Gastroesophageal sphincter (tissue), 4 donors: ENCODE measurements around the gene OPN1MW3. TPM values are rescaled to one million over a fixed set of nuclear protein-coding genes. Genes with fewer than 3 reads are reported as not detected.

Experiments used
- ATAC-seq: fragments of 150-250 bp; one replicate; pipeline ENCODE4 v1.9.1; 2016; ENCODE audit warnings: mild to moderate bottlenecking, moderate library complexity
- H3K27ac ChIP-seq, 4 donors: fragments of 200-600 bp; sonication (generic) in 3 of 4; 1 replicate in 3 of 4; 2 replicates in 1 of 4; pipeline ENCODE4 v1.5.1; 2016 to 2019
- H3K27me3 ChIP-seq: fragments of 200-600 bp; sonication (generic); one replicate; pipeline ENCODE4 v1.5.1; 2019
- H3K36me3 ChIP-seq, 2 donors: fragments of 200-600 bp; sonication (generic); one replicate each; pipeline ENCODE4 v1.5.1; 2019; ENCODE audit warnings: control low read depth in 1 of 2
- H3K4me1 ChIP-seq, 3 donors: fragments of 200-600 bp; sonication (generic); 1 replicate in 2 of 3; 2 replicates in 1 of 3; pipeline ENCODE4 v1.5.1; 2016 to 2019; ENCODE audit warnings: control low read depth in 2 of 3
- H3K4me3 ChIP-seq, 2 donors: fragments of 200-600 bp; sonication (generic); one replicate each; pipeline ENCODE4 v1.5.1; 2019; ENCODE audit warnings: mild to moderate bottlenecking in 1 of 2, moderate library complexity in 1 of 2
- H3K9me3 ChIP-seq, 3 donors: fragments of 200-600 bp; sonication (generic); one replicate each; pipeline ENCODE4 v1.5.1; 2017 to 2019; ENCODE audit warnings: control low read depth in 2 of 3
- EP300 ChIP-seq: sonication (generic); formaldehyde crosslinking; IDR thresholded peaks from one replicate; pipeline ENCODE4 v1.6.1; 2017; ENCODE audit warnings: antibody characterized with exemption, mild to moderate bottlenecking
- POLR2A ChIP-seq, 2 donors: fragments of 450-650 bp; IDR thresholded peaks; one replicate each; pipeline ENCODE4 v1.6.1; 2017; ENCODE audit warnings: antibody characterized with exemption in 2 of 2, mild to moderate bottlenecking in 2 of 2, moderate library complexity in 1 of 2
- POLR2AphosphoS5 ChIP-seq: sonication (generic); formaldehyde crosslinking; IDR thresholded peaks from one replicate; pipeline ENCODE4 v1.6.1; 2017; ENCODE audit warnings: antibody characterized with exemption
- WGBS, 2 donors: methylation state at CpG; one replicate each; pipeline ENCODE4 v1.1.5; 2018; ENCODE audit warnings: low coverage in 1 of 2; 5-methylcytosine and 5-hydroxymethylcytosine counted together
- total RNA-seq, 4 donors: library from RNA; depleted of rRNA; stranded (reverse); fragments of >200 nt; gene quantifications; one replicate each; pipeline ENCODE4 v1.1.0, GENCODE V29; 2016
- TF ChIP-seq, protein P1 (sequence below), 4 experiments: fragments of 200-600 bp in 2 of 4; fragments of 450-650 bp in 2 of 4; sonication (generic) in 1 of 4; IDR thresholded peaks; one replicate each; pipeline ENCODE4 v1.5.1; 2017 to 2019; ENCODE audit warnings: antibody characterized with exemption in 4 of 4, mild to moderate bottlenecking in 2 of 4, moderate library complexity in 2 of 4

OPN1MW3 gene
- total RNA-seq, 4 donors from 2014 or later: not detected

DNA sequence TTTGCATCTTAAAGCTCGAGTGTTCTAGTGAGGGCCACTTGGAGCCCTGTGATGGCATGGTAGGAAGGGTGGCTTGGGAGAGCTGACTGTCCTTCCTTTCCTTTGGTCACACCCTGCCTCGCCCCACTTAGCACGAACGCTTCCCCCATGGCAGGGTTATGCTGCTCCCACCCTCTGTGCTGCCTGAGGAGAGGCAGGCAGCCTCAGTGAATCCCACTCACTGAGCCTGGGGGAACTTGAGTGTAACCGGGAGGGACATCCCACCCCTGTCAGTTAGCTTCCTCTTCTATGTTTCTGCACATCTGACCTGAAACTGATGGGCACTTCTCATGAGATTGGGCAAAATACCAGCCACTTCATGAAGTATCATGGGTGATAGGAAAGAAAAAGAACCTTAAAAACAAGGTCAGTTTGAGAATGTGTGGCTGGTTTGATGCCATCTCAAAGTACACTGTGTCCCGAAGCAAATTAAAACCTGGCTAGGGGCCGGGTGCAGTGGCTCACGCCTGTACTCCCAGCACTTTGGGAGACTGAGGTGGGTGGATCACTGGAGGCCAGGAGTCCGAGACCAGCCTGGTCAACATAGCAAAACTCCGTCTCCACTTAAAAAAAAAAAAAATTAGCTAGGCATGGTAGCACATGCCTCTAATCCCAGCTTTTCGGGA, 48.3 kb downstream of the OPN1MW3 start:
- Histone ChIP-seq H3K9me3 (no peaks in the 10 kb centered on the region), H3K4me1 (no peaks in the 10 kb centered on the region), H3K36me3 (no peaks in the 10 kb centered on the region), H3K27ac (no peak overlapping the region), H3K4me3 (no peak overlapping the region), H3K27me3 (no peaks in the 10 kb centered on the region)
- WGBS, 2 donors: 40 to 84% methylated on average over 1 to 6 of the region's 11 CpGs
- no peak for TF ChIP-seq POLR2AphosphoS5
- TF ChIP-seq POLR2A (IDR thresholded peaks at IDR 0.05): no peak
- no peak for TF ChIP-seq EP300
- TF ChIP-seq, protein P1, sequence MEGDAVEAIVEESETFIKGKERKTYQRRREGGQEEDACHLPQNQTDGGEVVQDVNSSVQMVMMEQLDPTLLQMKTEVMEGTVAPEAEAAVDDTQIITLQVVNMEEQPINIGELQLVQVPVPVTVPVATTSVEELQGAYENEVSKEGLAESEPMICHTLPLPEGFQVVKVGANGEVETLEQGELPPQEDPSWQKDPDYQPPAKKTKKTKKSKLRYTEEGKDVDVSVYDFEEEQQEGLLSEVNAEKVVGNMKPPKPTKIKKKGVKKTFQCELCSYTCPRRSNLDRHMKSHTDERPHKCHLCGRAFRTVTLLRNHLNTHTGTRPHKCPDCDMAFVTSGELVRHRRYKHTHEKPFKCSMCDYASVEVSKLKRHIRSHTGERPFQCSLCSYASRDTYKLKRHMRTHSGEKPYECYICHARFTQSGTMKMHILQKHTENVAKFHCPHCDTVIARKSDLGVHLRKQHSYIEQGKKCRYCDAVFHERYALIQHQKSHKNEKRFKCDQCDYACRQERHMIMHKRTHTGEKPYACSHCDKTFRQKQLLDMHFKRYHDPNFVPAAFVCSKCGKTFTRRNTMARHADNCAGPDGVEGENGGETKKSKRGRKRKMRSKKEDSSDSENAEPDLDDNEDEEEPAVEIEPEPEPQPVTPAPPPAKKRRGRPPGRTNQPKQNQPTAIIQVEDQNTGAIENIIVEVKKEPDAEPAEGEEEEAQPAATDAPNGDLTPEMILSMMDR (IDR thresholded peaks at IDR 0.05): no peak
- ATAC-seq: no peak

DNA sequence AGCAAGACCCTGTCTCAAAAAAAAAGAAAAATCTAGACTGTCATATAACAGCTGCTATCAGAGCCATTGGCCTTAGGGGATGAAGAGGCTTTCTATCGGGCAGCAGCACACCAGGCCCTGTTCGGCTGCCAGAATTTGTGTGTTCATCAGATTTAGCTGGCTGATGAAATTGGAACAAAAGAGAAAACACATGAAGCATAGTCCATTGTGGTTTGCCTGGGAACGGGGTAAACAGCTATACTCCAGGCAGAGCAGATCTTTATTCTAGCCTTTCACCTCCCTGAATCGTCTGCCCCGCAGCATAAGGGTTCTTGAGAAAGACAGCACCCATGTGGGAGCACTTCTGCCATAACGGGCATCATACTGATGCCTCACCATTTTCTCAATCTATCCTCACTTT, 49.8 kb downstream of the OPN1MW3 start:
- TF ChIP-seq, protein P1 (IDR thresholded peaks at IDR 0.05): no peak
- TF ChIP-seq POLR2A (IDR thresholded peaks at IDR 0.05) (no peak), POLR2AphosphoS5 (no peak), EP300 (no peak)
- Histone ChIP-seq H3K36me3 (no peaks in the 10 kb centered on the region), H3K9me3 (no peaks in the 10 kb centered on the region), H3K4me3 (no peak overlapping the region), H3K4me1 (no peaks in the 10 kb centered on the region), H3K27ac (no peak overlapping the region), H3K27me3 (no peaks in the 10 kb centered on the region)
- ATAC-seq: no peak
- WGBS, 2 donors: 60 to 87% methylated on average over 1 to 5 of the region's 6 CpGs

DNA sequence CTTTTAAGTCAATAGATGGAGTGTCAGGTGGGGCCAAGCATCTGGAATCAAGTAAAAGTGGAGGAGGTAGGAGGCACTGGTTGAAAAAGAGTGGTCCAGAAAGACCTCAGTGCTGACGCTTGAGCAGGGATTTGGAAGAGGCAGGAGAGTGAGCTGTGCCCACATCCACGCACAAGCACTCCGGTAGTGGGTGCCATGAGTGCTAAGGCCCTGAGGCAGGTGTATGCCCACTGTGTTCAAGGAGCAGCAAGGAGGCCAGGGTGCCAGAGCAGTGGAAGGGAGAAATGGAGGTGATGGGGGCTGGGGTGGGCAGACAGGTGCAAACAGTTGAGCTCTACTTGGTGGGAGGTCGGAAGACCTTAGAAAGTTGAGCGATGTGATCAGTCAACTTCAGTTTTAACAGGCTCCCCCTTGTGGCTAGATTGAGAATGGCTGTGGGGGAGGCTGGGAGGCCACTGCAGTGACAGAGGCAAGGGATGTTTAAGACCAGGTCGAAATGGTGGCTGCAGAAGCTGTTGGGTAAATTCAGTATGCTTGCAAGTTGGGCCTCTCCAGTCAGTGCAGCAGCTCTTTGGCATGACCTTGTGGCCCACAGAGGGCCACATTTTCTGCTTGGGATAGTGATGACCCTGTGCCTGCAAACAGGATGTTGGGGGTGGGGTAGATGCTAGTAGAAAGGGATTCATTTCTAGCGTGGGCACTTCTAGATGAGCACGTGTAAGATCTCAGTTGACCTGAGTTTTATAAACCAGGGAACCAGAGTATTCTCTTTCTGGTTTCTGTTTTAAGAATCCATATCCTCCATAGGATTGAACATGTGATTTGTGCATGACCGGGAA, 50.9 kb downstream of the OPN1MW3 start:
- 53 to 60% methylated on average over 7 to 8 of the region's 9 CpGs for WGBS, 2 donors
- TF ChIP-seq POLR2A (IDR thresholded peaks at IDR 0.05) (no peak), POLR2AphosphoS5 (no peak), EP300 (no peak)
- TF ChIP-seq, protein P1 (IDR thresholded peaks at IDR 0.05): peak; percentile 33 to 77 (median 58)
- Histone ChIP-seq H3K27ac (no peak overlapping the region), H3K9me3 (no peaks in the 10 kb centered on the region), H3K27me3 (no peaks in the 10 kb centered on the region), H3K36me3 (no peaks in the 10 kb centered on the region), H3K4me3 (no peak overlapping the region), H3K4me1 (no peaks in the 10 kb centered on the region)
- no peak for ATAC-seq

DNA sequence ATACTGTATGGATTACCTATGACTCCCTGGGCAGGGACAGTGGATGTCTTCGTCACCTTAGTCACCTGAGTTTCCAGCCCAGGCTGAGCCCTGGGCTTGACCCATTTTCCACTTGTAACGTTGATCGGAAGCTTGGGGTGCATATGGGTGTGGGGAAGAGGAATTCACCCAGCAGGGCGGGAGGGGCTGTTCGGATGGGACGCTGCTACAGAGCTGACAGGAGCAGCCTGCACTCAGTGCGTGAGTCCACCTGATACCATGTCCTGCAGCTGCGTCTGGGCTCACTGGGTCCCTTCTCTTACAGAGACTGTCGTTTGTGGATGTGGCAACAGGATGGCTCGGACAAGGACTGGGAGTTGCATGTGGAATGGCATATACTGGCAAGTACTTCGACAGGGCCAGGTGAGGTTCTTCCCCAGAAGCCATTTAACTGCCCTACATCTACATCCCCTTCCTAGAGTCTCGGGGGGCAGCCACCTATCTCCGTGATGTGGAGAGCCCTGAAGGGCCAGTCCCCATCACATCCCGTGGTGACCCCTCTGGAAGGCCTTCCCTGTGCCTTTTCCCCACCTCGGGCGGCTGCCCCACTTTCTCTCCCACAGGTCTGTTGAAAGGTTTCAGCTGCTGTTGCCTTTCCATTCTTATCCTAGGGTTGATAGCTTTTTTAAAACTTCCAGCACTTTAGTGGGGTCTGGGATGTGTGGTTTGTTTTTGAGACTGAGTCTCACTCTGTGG, 51.8 kb downstream of the OPN1MW3 start:
- H3K27me3 ChIP-seq: no peaks in the 10 kb centered on the region
- WGBS, 2 donors: 89% methylated on average over 9 of the region's 16 CpGs; no CpG with 5 or more reads in 1 of the 2 donors
- ATAC-seq: no peak
- no peak for TF ChIP-seq EP300
- TF ChIP-seq, protein P1 (IDR thresholded peaks at IDR 0.05): no peak
- H3K27ac ChIP-seq: no peak overlapping the region
- H3K36me3 ChIP-seq: no peaks in the 10 kb centered on the region
- H3K4me3 ChIP-seq: no peak overlapping the region
- no peaks in the 10 kb centered on the region for H3K9me3 ChIP-seq
- H3K4me1 ChIP-seq: no peaks in the 10 kb centered on the region
